Mesothelial cell of epicardium (in vitro differentiated cells): Measurements from ENCODE around the gene SMIM20. TPM values are rescaled to one million over a fixed set of nuclear protein-coding genes. Genes with fewer than 3 reads are reported as not detected.
"Not testable (repeated sequence)": the region's sequence is repeated elsewhere in the genome, so short reads cannot be mapped to it uniquely, and the experiment has no call there.

ENCODE experiments used
- DNase-seq, 2 experiments: peaks; one replicate each; pipeline ENCODE4 v3.0.0; 2021; ENCODE audit warnings: low spot score in 2 of 2; ENCODE audit not compliant: unreplicated experiment in 2 of 2
- H3K27ac Mint-ChIP-seq: 2 replicates; pipeline ENCODE4 v1.8.0; 2021; ENCODE audit warnings: mixed read lengths
- H3K27me3 Mint-ChIP-seq: 2 replicates; pipeline ENCODE4 v1.8.0; 2021; ENCODE audit warnings: low read depth, mixed read lengths
- H3K36me3 Mint-ChIP-seq: 2 replicates; pipeline ENCODE4 v1.8.0; 2021; ENCODE audit warnings: mixed read lengths
- H3K4me1 Mint-ChIP-seq: 2 replicates; pipeline ENCODE4 v1.8.0; 2021; ENCODE audit warnings: mixed read lengths
- H3K4me3 Mint-ChIP-seq: 2 replicates; pipeline ENCODE4 v1.8.0; 2021; ENCODE audit warnings: mild to moderate bottlenecking, moderate library complexity, mixed read lengths
- H3K9me3 Mint-ChIP-seq: 2 replicates; pipeline ENCODE4 v1.8.0; 2021; ENCODE audit warnings: mixed read lengths
- CTCF ChIP-seq: fragments of 200-600 bp; sonication (generic); IDR thresholded peaks from one replicate; pipeline ENCODE4 v1.5.0; 2021; ENCODE audit warnings: antibody characterized with exemption; ENCODE audit not compliant: unreplicated experiment
- total RNA-seq: library from RNA; stranded (reverse); gene quantifications from 3 replicates; pipeline ENCODE4 v1.2.1, GENCODE V29; 2021

The SMIM20 gene
- total RNA-seq, 1 donor from 2014 or later = 30.0 TPM

- peaks cover 2% of the 10 kb centered on the region for H3K4me1 Mint-ChIP-seq
- TF ChIP-seq CTCF = no peak
- H3K27me3 Mint-ChIP-seq = peaks cover 11% of the 10 kb centered on the region
- DNase-seq = no peak
- H3K4me3 Mint-ChIP-seq = no peak overlapping the region
- H3K36me3 Mint-ChIP-seq = no peaks in the 10 kb centered on the region
- H3K9me3 Mint-ChIP-seq = peaks cover 9% of the 10 kb centered on the region
- no peak overlapping the region for H3K27ac Mint-ChIP-seq
Observed at GRCh38 chr4:25905371-25905770, 8.6 kb upstream of the SMIM20 start.

GRCh38 chr4:25906113-25906512 is 7.9 kb upstream of the SMIM20 start:
- not testable (repeated sequence) for H3K27ac Mint-ChIP-seq, DNase-seq, H3K9me3 Mint-ChIP-seq, H3K36me3 Mint-ChIP-seq, H3K4me1 Mint-ChIP-seq, H3K4me3 Mint-ChIP-seq
- peaks cover 16% of the 10 kb centered on the region for H3K27me3 Mint-ChIP-seq

- no peak overlapping the region for H3K27ac Mint-ChIP-seq
Observed at GRCh38 chr4:25908491-25908901, 5.5 kb upstream of the SMIM20 start.

GRCh38 chr4:25911356-25911755 is 2.7 kb upstream of the SMIM20 start:
- Mint-ChIP-seq H3K36me3 (no peaks in the 10 kb centered on the region), H3K4me3 (no peak overlapping the region), H3K4me1 (peaks cover 11% of the 10 kb centered on the region), H3K9me3 (peaks cover 9% of the 10 kb centered on the region), H3K27ac (no peak overlapping the region), H3K27me3 (peaks cover 28% of the 10 kb centered on the region)
- TF ChIP-seq CTCF = no peak
- no peak for DNase-seq

More at GRCh38 chr4:25908491-25908901, 5.5 kb upstream of the SMIM20 start:
- peaks cover 4% of the 10 kb centered on the region for H3K4me1 Mint-ChIP-seq
- H3K27me3 Mint-ChIP-seq = peaks cover 28% of the 10 kb centered on the region
- no peak for DNase-seq
- H3K36me3 Mint-ChIP-seq = no peaks in the 10 kb centered on the region
- no peak overlapping the region for H3K4me3 Mint-ChIP-seq
- H3K9me3 Mint-ChIP-seq = peaks cover 9% of the 10 kb centered on the region
- no peak for TF ChIP-seq CTCF

- Mint-ChIP-seq H3K9me3 (peaks cover 9% of the 10 kb centered on the region), H3K27me3 (peaks cover 21% of the 10 kb centered on the region), H3K4me1 (peaks cover 11% of the 10 kb centered on the region), H3K4me3 (peak overlapping the region; percentile 91), H3K36me3 (no peaks in the 10 kb centered on the region), H3K27ac (peak overlapping the region; percentile 84)
- DNase-seq = peak in 1 of 2 experiments; percentile 38
- no peak for TF ChIP-seq CTCF
Observed at GRCh38 chr4:25913056-25913850, 767 bp upstream of the SMIM20 start.

GRCh38 chr4:25914670-25915352 is 791 bp downstream of the SMIM20 start:
- H3K27me3 Mint-ChIP-seq = peaks cover 21% of the 10 kb centered on the region
- peak overlapping the region; percentile 91 for H3K4me3 Mint-ChIP-seq
- no peak for TF ChIP-seq CTCF
- no peaks in the 10 kb centered on the region for H3K36me3 Mint-ChIP-seq
- peaks cover 11% of the 10 kb centered on the region for H3K4me1 Mint-ChIP-seq
- H3K9me3 Mint-ChIP-seq = no peaks in the 10 kb centered on the region
- DNase-seq = no peak
- H3K27ac Mint-ChIP-seq = peak overlapping the region; percentile 95
